ENCODE measurements around the gene PRPS1.

DNA sequence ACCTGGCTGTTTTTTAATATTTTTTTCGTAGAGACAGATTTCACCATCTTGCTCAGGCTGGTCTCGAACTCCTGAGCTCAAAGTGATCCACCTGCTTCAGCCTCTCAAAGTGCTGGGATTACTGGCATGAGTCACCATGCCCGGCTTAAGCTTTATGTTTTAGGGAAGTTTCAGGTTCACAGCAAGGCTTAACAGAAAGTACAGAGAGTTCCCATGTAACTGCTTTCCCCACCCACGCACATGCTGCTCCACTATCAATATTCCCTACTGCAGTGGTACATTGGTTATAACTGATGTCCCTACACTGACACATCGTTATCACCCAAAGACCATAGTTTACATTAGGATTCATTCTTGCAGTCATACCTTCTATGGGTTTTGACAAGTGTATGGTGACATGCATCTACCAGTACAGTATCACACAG lies 62.7 kb downstream of the PRPS1 start:
- TF ChIP-seq, protein P1, sequence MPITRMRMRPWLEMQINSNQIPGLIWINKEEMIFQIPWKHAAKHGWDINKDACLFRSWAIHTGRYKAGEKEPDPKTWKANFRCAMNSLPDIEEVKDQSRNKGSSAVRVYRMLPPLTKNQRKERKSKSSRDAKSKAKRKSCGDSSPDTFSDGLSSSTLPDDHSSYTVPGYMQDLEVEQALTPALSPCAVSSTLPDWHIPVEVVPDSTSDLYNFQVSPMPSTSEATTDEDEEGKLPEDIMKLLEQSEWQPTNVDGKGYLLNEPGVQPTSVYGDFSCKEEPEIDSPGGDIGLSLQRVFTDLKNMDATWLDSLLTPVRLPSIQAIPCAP (CRISPR knock-in tag; IDR thresholded peaks at IDR 0.05), result no peak
- TF ChIP-seq ETV6 (CRISPR knock-in tag; IDR thresholded peaks at IDR 0.05), result no peak
- TF ChIP-seq, protein P2, sequence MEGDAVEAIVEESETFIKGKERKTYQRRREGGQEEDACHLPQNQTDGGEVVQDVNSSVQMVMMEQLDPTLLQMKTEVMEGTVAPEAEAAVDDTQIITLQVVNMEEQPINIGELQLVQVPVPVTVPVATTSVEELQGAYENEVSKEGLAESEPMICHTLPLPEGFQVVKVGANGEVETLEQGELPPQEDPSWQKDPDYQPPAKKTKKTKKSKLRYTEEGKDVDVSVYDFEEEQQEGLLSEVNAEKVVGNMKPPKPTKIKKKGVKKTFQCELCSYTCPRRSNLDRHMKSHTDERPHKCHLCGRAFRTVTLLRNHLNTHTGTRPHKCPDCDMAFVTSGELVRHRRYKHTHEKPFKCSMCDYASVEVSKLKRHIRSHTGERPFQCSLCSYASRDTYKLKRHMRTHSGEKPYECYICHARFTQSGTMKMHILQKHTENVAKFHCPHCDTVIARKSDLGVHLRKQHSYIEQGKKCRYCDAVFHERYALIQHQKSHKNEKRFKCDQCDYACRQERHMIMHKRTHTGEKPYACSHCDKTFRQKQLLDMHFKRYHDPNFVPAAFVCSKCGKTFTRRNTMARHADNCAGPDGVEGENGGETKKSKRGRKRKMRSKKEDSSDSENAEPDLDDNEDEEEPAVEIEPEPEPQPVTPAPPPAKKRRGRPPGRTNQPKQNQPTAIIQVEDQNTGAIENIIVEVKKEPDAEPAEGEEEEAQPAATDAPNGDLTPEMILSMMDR (IDR thresholded peaks at IDR 0.05), result no peak
- TF ChIP-seq, protein P3, sequence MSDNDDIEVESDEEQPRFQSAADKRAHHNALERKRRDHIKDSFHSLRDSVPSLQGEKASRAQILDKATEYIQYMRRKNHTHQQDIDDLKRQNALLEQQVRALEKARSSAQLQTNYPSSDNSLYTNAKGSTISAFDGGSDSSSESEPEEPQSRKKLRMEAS (CRISPR knock-in tag; IDR thresholded peaks at IDR 0.05), result no peak
- TF ChIP-seq SP1 (CRISPR knock-in tag; conservative IDR thresholded peaks at IDR 0.05), result no peak
- TF ChIP-seq, protein P4, sequence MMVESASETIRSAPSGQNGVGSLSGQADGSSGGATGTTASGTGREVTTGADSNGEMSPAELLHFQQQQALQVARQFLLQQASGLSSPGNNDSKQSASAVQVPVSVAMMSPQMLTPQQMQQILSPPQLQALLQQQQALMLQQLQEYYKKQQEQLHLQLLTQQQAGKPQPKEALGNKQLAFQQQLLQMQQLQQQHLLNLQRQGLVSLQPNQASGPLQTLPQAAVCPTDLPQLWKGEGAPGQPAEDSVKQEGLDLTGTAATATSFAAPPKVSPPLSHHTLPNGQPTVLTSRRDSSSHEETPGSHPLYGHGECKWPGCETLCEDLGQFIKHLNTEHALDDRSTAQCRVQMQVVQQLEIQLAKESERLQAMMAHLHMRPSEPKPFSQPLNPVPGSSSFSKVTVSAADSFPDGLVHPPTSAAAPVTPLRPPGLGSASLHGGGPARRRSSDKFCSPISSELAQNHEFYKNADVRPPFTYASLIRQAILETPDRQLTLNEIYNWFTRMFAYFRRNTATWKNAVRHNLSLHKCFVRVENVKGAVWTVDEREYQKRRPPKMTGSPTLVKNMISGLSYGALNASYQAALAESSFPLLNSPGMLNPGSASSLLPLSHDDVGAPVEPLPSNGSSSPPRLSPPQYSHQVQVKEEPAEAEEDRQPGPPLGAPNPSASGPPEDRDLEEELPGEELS (CRISPR knock-in tag; IDR thresholded peaks at IDR 0.05), result no peak
- TF ChIP-seq GTF2I (CRISPR knock-in tag; conservative IDR thresholded peaks at IDR 0.05), result no peak
